ENCODE results near the gene NLRP3. TPM values are rescaled to one million over a fixed set of nuclear protein-coding genes. Genes with fewer than 3 reads are reported as not detected.
"Not testable (repeated sequence)": the region's sequence is repeated elsewhere in the genome, so short reads cannot be mapped to it uniquely, and the experiment has no call there.

Gene NLRP3
- total RNA-seq, 1 donor from 2014 or later, result 0.44 TPM

- H3K4me1 Mint-ChIP-seq (ENCODE audit: unreplicated experiment), result peaks cover 23% of the 10 kb centered on the region
- no peaks in the 10 kb centered on the region for H3K9me3 Mint-ChIP-seq (ENCODE audit: unreplicated experiment)
- H3K36me3 Mint-ChIP-seq (ENCODE audit: low read depth, unreplicated experiment), result peaks cover 12% of the 10 kb centered on the region
- H3K4me3 Mint-ChIP-seq (ENCODE audit: unreplicated experiment), result peak overlapping the region; percentile 71
- DNase-seq (ENCODE audit: low spot score), result peak; percentile 38
- TF ChIP-seq CTCF (IDR thresholded peaks at IDR 0.05; ENCODE audit: unreplicated experiment), result no peak
- peak overlapping the region; percentile 98 for H3K27ac Mint-ChIP-seq (ENCODE audit: unreplicated experiment)
- H3K27me3 Mint-ChIP-seq (ENCODE audit: unreplicated experiment), result peaks cover 18% of the 10 kb centered on the region
Observed at GRCh38 chr1:247376659-247377058, 39.3 kb upstream of the NLRP3 start.

DNA sequence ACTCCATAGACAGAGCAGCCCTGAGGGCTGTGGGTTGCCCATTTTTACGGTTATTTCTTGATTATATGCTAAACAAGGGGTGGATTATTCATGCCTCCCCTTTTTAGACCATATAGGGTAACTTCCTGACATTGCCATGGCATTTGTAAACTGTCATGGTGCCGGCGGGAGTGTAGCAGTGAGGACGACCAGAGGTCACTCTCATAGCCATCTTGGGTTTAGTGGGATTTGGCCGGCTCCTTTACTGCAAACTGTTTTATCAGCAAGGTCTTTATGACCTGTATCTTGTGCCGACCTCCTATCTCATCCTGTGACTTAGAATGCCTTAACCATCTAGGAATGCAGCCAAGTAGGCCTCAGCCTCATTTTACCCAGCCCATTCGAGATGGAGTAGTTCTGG, 38.3 kb upstream of the NLRP3 start:
- peaks cover 23% of the 10 kb centered on the region for H3K4me1 Mint-ChIP-seq (ENCODE audit: unreplicated experiment)
- peak overlapping the region; percentile 98 for H3K27ac Mint-ChIP-seq (ENCODE audit: unreplicated experiment)
- not testable (repeated sequence) for H3K4me3 Mint-ChIP-seq (ENCODE audit: unreplicated experiment); H3K9me3 Mint-ChIP-seq (ENCODE audit: unreplicated experiment); DNase-seq (ENCODE audit: low spot score)
- H3K27me3 Mint-ChIP-seq (ENCODE audit: unreplicated experiment), result peaks cover 18% of the 10 kb centered on the region
- peaks cover 12% of the 10 kb centered on the region for H3K36me3 Mint-ChIP-seq (ENCODE audit: low read depth, unreplicated experiment)

- peaks cover 17% of the 10 kb centered on the region for H3K36me3 Mint-ChIP-seq (ENCODE audit: low read depth, unreplicated experiment)
- H3K9me3 Mint-ChIP-seq (ENCODE audit: unreplicated experiment), result peaks cover 4% of the 10 kb centered on the region
- TF ChIP-seq CTCF (IDR thresholded peaks at IDR 0.05; ENCODE audit: unreplicated experiment), result no peak
- DNase-seq (ENCODE audit: low spot score), result no peak
- peaks cover 23% of the 10 kb centered on the region for H3K4me1 Mint-ChIP-seq (ENCODE audit: unreplicated experiment)
- H3K27me3 Mint-ChIP-seq (ENCODE audit: unreplicated experiment), result peaks cover 18% of the 10 kb centered on the region
- H3K4me3 Mint-ChIP-seq (ENCODE audit: unreplicated experiment), result peak overlapping the region; percentile 40
- H3K27ac Mint-ChIP-seq (ENCODE audit: unreplicated experiment), result peak overlapping the region; percentile 98
Observed at GRCh38 chr1:247378334-247379073, 37.5 kb upstream of the NLRP3 start.

- DNase-seq (ENCODE audit: low spot score), result no peak
- Mint-ChIP-seq H3K4me1 (ENCODE audit: unreplicated experiment) (peaks cover 8% of the 10 kb centered on the region), H3K27me3 (ENCODE audit: unreplicated experiment) (peaks cover 3% of the 10 kb centered on the region), H3K27ac (ENCODE audit: unreplicated experiment) (no peak overlapping the region), H3K4me3 (ENCODE audit: unreplicated experiment) (no peak overlapping the region), H3K36me3 (ENCODE audit: low read depth, unreplicated experiment) (peaks cover 13% of the 10 kb centered on the region), H3K9me3 (ENCODE audit: unreplicated experiment) (peaks cover 11% of the 10 kb centered on the region)
- no peak for TF ChIP-seq CTCF (IDR thresholded peaks at IDR 0.05; ENCODE audit: unreplicated experiment)
Observed at GRCh38 chr1:247385283-247385682, 30.7 kb upstream of the NLRP3 start.

- Mint-ChIP-seq H3K9me3 (ENCODE audit: unreplicated experiment) (peaks cover 11% of the 10 kb centered on the region), H3K27me3 (ENCODE audit: unreplicated experiment) (peaks cover 2% of the 10 kb centered on the region), H3K36me3 (ENCODE audit: low read depth, unreplicated experiment) (peaks cover 13% of the 10 kb centered on the region), H3K4me1 (ENCODE audit: unreplicated experiment) (peaks cover 8% of the 10 kb centered on the region), H3K4me3 (ENCODE audit: unreplicated experiment) (no peak overlapping the region), H3K27ac (ENCODE audit: unreplicated experiment) (no peak overlapping the region)
- TF ChIP-seq CTCF (IDR thresholded peaks at IDR 0.05; ENCODE audit: unreplicated experiment), result no peak
- DNase-seq (ENCODE audit: low spot score), result no peak
Observed at GRCh38 chr1:247386217-247386616, 29.8 kb upstream of the NLRP3 start.

Data from endothelial cell (in vitro differentiated cells).